GM18526 (cell line): Measurements from ENCODE around the gene SHB.
A peak's percentile ranks its signal among the peaks of the same experiment; 100 is the strongest.

Experiments
- POLR2A ChIP-seq: IDR thresholded peaks from 3 replicates; pipeline ENCODE4 v1.6.1; 2011; ENCODE audit not compliant: insufficient read length; ENCODE audit errors: extremely low read depth

SHB gene

DNA sequence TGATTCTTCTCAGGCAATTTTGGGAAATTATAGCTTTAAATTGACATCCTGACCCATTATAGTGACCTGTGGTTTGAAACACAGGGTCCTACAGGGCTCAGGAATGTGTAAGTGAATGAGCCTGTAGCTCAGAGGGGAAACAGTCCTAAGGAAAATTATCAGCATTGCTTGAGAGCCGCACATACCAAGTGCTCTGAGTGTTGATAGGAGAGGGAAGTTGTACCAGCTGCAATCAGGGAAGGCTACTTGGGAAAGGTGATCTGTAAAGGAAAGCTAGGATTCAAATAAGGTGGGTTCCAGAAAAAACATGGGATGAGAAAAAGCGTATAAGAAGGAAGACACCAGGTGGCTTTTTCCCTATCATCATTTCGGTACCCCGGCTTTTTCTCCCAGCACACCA is 160.7 kb downstream of the SHB start:
- TF ChIP-seq POLR2A, result no peak

DNA sequence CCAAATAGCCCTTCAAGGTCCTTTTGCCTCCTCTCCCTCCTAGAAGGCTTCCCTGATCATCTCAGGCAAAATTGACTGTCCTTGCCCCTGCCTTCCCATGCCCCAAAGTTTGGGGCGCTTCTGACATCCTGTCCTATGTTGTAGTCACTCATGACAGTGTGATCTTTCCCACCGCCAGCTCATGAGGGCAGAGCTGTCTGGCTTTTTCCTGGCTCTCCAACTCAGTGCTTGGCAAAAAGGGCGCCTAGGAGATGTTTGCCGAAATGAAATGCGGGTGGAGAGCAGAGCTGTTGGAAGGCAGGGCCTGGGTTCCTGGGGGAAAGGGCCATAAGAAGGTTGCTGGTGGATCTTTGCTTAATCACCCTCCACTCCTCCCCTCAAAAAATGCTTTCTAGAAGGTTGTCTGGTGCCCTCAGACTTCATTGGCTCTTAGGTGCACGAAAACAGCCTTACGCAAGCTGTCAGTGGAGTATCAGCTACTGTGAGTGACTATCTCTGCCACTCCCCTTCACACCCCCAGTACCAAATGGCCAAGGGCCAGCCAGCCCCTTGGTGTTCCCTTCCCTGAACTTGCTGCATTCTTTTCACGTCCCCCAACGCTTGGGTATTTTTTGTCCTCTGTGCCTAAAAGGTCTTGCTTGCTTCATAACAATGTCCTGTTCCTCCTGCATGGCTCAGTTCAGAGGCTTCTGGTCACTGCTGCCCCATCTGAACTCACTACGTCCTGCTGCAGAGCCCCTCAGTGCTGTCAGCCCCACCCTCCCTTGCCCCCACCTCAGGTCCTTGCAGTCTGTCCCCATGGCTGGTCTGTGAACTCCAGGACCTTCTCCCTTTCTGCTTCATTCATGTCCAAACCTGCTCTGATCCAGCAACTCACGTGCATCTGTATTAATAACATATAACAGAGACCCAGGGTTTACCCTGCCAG is 162.5 kb downstream of the SHB start:
- TF ChIP-seq POLR2A, result no peak

DNA sequence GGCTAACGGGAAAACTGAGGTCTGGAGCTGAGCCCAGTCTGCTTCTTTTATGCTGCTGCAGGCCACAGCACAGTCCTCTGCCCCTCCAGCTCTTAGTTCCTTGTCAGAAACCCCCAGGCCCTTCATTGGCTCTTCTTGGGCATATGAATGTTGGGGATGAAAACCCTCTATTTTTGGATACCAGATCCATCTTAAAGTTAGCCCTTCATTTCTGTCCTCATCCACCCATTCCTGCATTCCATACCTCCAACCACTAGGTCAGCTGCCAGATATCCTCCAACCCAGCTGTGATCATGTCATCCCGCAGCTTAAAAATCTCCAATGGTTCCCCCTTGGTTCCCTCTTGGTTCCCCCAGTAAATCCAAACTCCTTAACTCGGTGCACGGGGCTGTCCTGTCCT is 163.3 kb downstream of the SHB start:
- TF ChIP-seq POLR2A, result no peak

DNA sequence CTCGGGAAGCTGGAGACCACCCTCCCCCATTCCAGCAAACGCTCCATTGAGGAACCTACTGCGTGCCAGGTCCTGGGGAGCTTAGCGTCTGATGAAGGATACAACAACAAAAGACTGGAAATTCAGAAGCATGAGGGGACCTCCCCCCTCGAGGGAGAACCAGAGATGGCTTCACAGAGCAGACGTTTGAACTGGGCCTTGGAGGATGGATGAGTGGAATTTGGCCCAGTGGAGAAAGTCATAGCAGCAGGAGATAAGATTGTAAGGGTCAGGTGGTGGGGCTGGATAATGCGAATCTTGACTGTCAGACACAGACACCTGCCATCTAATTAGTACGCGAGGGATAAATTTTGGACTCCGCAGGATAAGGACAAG is 163.9 kb downstream of the SHB start:
- TF ChIP-seq POLR2A, result no peak

DNA sequence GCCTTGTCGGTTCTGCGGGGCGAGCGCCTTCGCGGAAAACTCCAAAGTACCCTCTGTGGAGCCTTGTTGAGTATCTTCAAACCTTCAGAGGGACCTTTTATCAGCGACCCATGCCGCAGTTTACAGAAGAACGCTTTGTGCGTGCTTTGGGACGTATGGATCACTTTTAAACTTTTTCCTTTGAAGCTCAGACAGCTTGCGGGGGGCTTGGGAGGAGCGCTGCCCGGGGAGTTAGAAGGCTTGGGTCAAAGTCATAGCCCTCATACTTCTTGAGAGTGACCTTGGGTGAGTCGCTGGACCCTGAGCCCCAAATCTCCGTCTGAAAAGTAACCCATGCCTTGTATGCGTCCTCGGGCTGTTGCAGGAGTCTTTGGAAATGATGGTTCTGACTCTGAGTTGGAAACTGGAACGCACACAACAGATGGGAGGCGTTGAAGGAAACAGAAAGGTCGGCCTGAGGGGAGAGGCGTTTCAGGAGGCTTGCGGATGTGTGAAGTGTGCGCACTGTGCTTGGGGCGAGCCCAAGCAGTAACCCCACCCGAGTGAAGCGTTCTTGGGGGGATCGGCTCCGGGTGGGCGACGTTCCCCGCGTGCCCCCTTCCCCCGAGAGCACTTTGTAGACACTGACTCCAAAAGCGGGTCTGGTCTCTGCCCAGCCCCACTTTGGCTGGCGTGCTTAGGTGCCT is 164.4 kb downstream of the SHB start:
- TF ChIP-seq POLR2A, result no peak

DNA sequence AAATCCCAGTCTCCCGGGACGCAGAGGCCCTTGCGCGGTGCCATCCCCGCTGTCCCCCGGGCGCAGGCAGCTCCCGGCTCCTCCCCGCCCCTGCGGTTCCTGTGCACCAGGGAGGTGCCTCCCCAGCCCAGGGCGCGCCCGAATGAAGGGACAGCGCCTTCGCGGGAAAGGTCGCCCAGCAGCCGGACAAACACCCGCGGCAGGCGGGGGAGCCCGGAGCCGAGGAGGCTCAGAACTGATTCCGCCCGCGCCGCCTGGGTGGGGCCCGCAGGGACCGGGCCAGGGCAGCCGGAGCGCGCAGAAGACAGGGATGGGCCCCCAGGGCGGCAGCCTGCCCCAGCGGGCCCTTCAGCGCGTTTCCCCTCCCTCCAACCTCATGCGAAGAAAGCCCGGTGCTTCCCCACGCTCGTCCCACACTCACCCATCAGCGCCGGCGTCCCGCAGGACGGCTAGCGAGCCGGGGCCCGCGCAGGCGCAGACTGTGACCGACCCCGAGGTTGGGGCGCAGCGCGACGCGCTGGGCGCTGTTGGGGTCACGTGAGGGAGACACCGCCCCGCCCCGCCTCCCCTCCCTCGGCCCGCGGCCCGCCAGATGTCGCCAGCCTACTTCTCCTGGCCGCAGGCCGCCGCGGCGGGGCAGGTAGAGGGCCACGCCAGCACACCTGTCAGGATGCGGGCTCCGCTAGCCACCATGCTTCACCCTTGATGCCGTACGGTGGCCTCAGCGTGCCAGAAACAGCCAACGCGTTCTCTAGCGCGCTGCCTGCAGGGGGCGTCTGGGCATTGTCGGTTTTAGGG is 165.2 kb downstream of the SHB start, which contains the start of gene SLC25A51:
SLC25A51 (minus strand) TSS at position 481 of the 798 bp plus-strand sequence. CDS start 15,577 bp downstream, outside the sequence.
- TF ChIP-seq POLR2A, result peak; percentile 73

DNA sequence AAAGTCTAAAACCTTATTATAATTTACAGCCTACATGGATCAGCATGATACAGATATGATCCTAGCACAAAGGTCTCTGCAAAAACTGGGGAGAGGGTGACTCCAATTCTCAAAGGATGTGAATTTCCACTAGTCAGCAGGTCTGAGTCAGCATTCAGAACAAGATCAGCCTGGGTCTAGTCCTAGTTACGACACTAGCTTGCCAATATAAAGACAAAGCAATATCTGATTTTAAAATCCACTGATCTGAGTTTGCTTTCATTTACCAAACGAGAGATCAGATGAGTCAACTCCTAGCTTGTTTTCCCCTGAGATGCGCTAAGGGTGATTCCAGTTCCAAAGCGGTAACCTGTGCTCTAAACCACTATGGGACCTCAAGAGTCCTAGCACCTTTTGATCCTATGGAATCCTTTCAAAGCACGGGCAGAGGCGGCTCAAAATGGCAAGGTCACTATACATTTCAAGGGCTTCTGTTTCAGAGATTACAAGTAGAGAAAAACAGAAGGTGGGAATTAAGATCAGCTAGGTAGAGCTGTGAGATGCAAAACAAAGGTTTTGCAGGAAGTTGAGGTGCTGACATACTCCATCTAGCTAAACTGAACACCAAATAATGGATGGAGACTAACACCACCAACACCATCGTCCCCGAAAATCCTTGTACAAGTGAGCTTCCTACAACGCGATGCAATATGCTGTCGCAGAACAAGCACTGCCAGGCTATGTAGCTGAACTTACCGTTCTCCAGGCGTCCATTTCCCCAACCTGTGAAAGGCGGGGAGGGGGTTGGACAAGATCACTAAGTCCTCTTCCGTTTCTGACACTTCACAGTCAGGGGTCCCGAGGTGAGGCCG is 166.0 kb downstream of the SHB start:
- no peak for TF ChIP-seq POLR2A

DNA sequence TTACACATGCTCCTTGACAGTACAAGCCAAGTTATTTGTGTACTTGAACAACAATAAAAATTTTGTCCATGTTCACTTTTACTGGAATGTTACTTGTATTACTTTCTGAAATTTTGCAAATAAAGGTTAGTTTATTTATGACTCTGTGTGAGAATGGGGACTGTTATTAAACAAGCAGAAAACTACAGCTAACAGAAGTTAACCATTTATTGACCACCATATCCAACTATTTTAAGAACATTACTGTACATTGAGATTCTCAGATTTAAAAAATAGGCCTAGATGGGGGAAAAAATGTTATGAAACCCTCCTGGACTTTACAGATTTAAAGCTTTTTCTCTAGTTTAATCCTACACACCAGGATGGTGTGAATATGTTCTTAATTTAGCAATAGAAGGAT is 166.9 kb downstream of the SHB start:
- TF ChIP-seq POLR2A, result no peak

DNA sequence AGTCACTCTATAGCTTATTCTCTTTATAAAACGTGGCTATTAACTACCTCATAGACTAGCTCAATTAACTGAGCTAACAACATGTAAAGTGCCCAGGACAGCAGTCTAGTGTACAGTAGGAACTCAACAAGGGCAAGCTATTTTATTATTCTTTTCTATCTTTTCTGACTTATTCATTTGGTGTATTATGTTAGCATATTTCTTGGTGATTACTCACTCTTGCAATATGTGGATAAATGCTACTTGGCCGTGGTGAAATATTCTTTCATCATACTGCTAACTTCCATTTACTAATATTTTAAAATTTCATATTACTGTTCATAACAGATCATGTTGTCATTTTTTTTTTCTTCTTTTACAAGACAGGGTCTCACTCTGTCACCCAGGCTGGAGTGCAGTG is 170.0 kb downstream of the SHB start:
- TF ChIP-seq POLR2A, result no peak

DNA sequence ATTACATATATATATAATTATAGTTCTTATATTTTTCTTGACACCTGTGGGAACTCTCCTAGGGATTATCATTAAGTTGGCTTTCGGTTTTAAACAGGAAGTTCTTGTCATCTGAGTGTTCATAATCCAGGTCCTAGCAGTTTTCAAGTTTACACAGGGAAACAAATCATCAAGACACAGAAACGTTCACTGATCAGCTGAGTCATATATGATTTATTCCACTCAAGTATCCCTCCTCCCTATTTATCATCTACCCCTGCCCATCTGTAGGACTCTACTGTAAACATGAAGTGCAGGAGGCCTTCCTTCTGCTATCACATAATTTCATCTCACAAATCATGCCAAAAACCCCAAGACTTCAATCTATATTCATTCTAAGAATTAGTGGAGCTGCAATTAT is 171.4 kb downstream of the SHB start:
- TF ChIP-seq POLR2A, result no peak

DNA sequence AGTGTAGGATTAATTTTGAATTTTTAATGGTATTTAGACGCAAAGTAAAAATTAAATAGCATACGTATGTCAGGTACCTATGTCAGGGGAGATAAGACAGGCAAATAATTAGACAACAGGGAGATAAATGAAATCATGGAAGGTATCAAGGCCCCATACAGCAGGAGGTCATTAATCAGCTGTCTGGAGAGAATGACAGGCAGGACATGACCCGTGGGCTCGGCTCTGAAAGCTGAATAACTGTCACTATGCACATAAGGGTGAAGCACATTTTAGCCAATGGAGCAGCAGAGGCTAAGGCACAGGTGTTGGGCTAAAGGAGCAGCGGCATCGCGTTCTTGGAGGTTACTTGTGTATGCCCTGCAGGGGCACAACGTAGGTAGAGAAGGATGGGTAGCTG is 177.0 kb downstream of the SHB start:
- no peak for TF ChIP-seq POLR2A

DNA sequence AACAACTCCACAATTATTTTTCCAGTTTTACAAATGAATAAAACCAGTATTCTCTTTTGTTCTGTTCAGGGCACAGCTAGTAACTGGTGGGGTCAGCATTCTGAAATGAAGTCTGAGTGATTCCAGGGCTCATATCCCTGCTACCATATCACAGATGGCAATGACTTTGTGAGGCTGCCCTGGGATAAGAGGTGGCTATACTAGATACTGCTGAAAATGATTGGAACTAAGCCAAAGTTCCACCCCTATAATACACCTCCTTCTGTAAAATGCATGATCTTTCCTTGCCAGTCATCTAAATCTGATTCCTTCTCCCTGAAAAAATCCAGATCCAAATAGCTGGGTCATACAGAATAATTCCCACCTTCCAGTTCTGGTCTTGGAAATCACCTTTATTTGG is 179.5 kb downstream of the SHB start:
- no peak for TF ChIP-seq POLR2A

DNA sequence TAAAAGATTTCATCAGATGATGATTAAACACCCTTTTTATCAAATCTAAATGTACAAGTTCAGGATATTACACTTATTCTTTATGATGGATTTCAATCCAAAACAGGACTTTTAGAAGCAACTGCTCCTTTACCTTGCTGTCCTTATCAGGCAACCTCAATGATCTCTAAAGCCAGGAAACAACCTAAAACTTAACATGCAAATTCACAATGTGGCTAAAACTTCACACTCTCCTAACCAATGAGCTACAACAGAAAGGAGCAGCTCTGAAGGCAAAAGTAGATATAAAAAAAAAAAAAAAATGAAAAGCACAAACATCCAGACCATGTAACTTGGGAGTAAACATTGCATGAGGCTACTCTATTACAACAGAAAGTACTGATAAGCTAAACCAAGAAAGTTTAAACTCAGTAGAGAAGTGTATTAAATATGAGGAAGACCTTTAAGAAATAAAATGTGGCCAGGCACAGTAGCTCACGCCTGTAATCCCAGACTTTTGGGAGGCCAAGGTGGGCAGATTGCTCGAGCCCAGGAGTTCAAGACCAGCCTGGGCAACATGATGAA is 188.0 kb downstream of the SHB start:
- TF ChIP-seq POLR2A, result no peak

DNA sequence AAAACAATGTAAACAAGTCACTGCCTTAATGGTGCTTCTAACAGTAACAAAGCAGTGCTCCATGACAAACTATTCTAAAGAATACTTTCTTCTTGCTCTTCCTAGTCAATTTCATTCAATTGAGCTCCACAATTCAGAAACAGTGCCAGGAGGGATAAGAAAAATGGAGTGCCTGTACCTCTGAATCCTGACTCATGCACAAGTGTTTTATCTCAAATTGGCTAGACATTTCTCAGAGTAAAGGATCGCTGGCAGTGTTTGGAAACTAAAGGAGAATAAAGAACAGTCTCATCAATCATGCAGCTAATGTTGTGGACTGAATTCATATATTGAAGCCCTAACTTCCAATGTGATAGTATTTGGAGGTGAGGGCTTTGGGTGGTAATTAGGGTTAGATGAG is 192.7 kb downstream of the SHB start:
- no peak for TF ChIP-seq POLR2A
